ENCODE measurements around the gene SLC16A5. TPM values are rescaled to one million over a fixed set of nuclear protein-coding genes. Genes with fewer than 3 reads are reported as not detected.
A peak's percentile ranks its signal among the peaks of the same experiment; 100 is the strongest.

SLC16A5 gene
- total RNA-seq, 1 experiment from 2014 or later: 32.4 TPM

GRCh38 chr17:75154195-75155106 is 66.7 kb downstream of the SLC16A5 start, which contains the start of gene JPT1 (continued):
- no peak for TF ChIP-seq ZSCAN18 (CRISPR knock-in tag; IDR thresholded peaks at IDR 0.05)
- peak; percentile 63; the same call in 1 of the 2 replicates for TF ChIP-seq NFATC4 (CRISPR knock-in tag; IDR thresholded peaks at IDR 0.05)
- TF ChIP-seq ELF4 (CRISPR knock-in tag; IDR thresholded peaks at IDR 0.05; ENCODE audit: low read depth): no peak; the same call in 1 of the 2 replicates
- TF ChIP-seq ZBTB43 (CRISPR knock-in tag; IDR thresholded peaks at IDR 0.05): 0 out of 2 replicates have a peak, but pooled peaks have one; percentile 20
- TF ChIP-seq FOXP1 (CRISPR knock-in tag; IDR thresholded peaks at IDR 0.05; ENCODE audit: borderline replicate concordance): peak; percentile 65
- no peak for TF ChIP-seq SMAD4 (CRISPR knock-in tag; IDR thresholded peaks at IDR 0.05)
- TF ChIP-seq FOXK1 (CRISPR knock-in tag; IDR thresholded peaks at IDR 0.05): peak; percentile 58
- TF ChIP-seq CREB1 (CRISPR knock-in tag; IDR thresholded peaks at IDR 0.05): no peak
- TF ChIP-seq, protein P1, sequence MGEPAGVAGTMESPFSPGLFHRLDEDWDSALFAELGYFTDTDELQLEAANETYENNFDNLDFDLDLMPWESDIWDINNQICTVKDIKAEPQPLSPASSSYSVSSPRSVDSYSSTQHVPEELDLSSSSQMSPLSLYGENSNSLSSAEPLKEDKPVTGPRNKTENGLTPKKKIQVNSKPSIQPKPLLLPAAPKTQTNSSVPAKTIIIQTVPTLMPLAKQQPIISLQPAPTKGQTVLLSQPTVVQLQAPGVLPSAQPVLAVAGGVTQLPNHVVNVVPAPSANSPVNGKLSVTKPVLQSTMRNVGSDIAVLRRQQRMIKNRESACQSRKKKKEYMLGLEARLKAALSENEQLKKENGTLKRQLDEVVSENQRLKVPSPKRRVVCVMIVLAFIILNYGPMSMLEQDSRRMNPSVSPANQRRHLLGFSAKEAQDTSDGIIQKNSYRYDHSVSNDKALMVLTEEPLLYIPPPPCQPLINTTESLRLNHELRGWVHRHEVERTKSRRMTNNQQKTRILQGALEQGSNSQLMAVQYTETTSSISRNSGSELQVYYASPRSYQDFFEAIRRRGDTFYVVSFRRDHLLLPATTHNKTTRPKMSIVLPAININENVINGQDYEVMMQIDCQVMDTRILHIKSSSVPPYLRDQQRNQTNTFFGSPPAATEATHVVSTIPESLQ (CRISPR knock-in tag; IDR thresholded peaks at IDR 0.05): no peak
- TF ChIP-seq ZNF396 (CRISPR knock-in tag; IDR thresholded peaks at IDR 0.05; ENCODE audit: borderline replicate concordance): no peak
- peak; percentile 34; the same call in 1 of the 2 replicates for TF ChIP-seq ZNF317 (CRISPR knock-in tag; IDR thresholded peaks at IDR 0.05; ENCODE audit: borderline replicate concordance, low read depth)
- TF ChIP-seq ZNF219 (CRISPR knock-in tag; IDR thresholded peaks at IDR 0.05; ENCODE audit: borderline replicate concordance): 0 out of 2 replicates have a peak, but pooled peaks have one; percentile 59
- no peak for TF ChIP-seq ATF2 (CRISPR knock-in tag; IDR thresholded peaks at IDR 0.05; ENCODE audit: borderline replicate concordance, low read depth)
- no peak for TF ChIP-seq IRF2 (CRISPR knock-in tag; IDR thresholded peaks at IDR 0.05; ENCODE audit: borderline replicate concordance, low read depth)
- TF ChIP-seq ZNF121 (CRISPR knock-in tag; IDR thresholded peaks at IDR 0.05): no peak

GRCh38 chr17:75155191-75155601 is 67.4 kb downstream of the SLC16A5 start:
- H3K27me3 Mint-ChIP-seq (ENCODE audit: low read depth): peaks cover 3% of the 10 kb centered on the region; the same call in 1 of the 2 replicates
- TF ChIP-seq PRRX2 (CRISPR knock-in tag; IDR thresholded peaks at IDR 0.05) (no peak), NR3C1 (CRISPR knock-in tag; conservative IDR thresholded peaks at IDR 0.05; ENCODE audit: low read depth) (no peak), ZNF219 (CRISPR knock-in tag; IDR thresholded peaks at IDR 0.05; ENCODE audit: borderline replicate concordance) (no peak), CREB1 (CRISPR knock-in tag; IDR thresholded peaks at IDR 0.05) (no peak), SMAD3 (CRISPR knock-in tag; IDR thresholded peaks at IDR 0.05; ENCODE audit: borderline replicate concordance) (no peak), ARID4B (CRISPR knock-in tag; IDR thresholded peaks at IDR 0.05; ENCODE audit: borderline replicate concordance) (no peak)
- ATAC-seq: peak; percentile 4
- no peaks in the 10 kb centered on the region for H3K9me3 Mint-ChIP-seq
- ChIA-PET POLR2A (interaction anchor here (0.6 to 1.5 kb wide), 8 partner anchors 13 to 68 kb away, joined by 3 to 9 read pairs (median 4); partner anchors contain the start of genes NUP85 and SLC16A5), CTCF (interaction anchor here (0.5 to 2.3 kb wide), 10 partner anchors 17 to 770 kb away, joined by 3 to 18 read pairs (median 5); partner anchors contain the start of genes MIF4GD and NT5C)
- H3K27ac Mint-ChIP-seq: peak overlapping the region; percentile 94
- DNase-seq (ENCODE audit: low spot score): peak; percentile 23
- H3K4me3 Mint-ChIP-seq: peak overlapping the region; percentile 81
- peaks cover 7% of the 10 kb centered on the region; the same call in 1 of the 2 replicates for H3K36me3 Mint-ChIP-seq
- peaks cover 43% of the 10 kb centered on the region for H3K4me1 Mint-ChIP-seq
